A549 (cell line): ENCODE results near the gene TMEM101. TPM values are rescaled to one million over a fixed set of nuclear protein-coding genes. Genes with fewer than 3 reads are reported as not detected.
"Not testable (repeated sequence)": the region's sequence is repeated elsewhere in the genome, so short reads cannot be mapped to it uniquely, and the experiment has no call there.

Experiments
- ATAC-seq, 2 experiments: fragments of 200-7000 bp in 1 of 2; fragments of >200 bp in 1 of 2; cut with Nextera tagmentation in 1 of 2; cut with Tn5 transposase in 1 of 2; 3 replicates each; pipeline versions ENCODE4 v1.8.0 to v1.9.1; 2018 to 2020; ENCODE audit warnings: mild to moderate bottlenecking in 1 of 2, moderate library complexity in 1 of 2
- CTCF ChIA-PET: fragments of 300-600 bp; sonication (Branson Sonifier 250); formaldehyde crosslinking; extraction: SDS; loops from one replicate; lab custom pipeline; 2021; ENCODE audit warnings: antibody characterized with exemption, inconsistent platforms; lab: Yijun Ruan, JAX
- POLR2A ChIA-PET: fragments of 350-600 bp; formaldehyde crosslinking; extraction: SDS; loops from one replicate; lab custom pipeline; 2021; ENCODE audit warnings: antibody characterized with exemption, inconsistent platforms; lab: Yijun Ruan, JAX
- DNase-seq, 2 experiments: peaks; one replicate each; pipeline versions ENCODE4 v3.0.0 to v3.0.0-alpha.2; 2011 to 2016; ENCODE audit warnings: low read depth in 1 of 2, low spot score in 1 of 2
- FAIRE-seq: peaks from 2 replicates; lab custom pipeline; 2011; peaks lifted over from hg19 to GRCh38; lab: Jason Lieb, UNC
- H3K27ac ChIP-seq, 2 experiments: fragments of >200 bp; sonication (Bioruptor Twin); formaldehyde crosslinking; 3 replicates each; pipeline ENCODE4 v1.5.1; 2016 to 2017
- H3K4me1 ChIP-seq: fragments of >200 bp; sonication (Bioruptor Twin); formaldehyde crosslinking; 3 replicates; pipeline ENCODE4 v1.6.1; 2016
- H3K4me2 ChIP-seq: fragments of >200 bp; sonication (Bioruptor Twin); formaldehyde crosslinking; 3 replicates; pipeline ENCODE4 v1.6.1; 2016
- H3K4me3 ChIP-seq: fragments of >200 bp; sonication (Bioruptor Twin); formaldehyde crosslinking; 3 replicates; pipeline ENCODE4 v1.5.1; 2016
- H3K9me3 ChIP-seq: fragments of >200 bp; sonication (Bioruptor Twin); formaldehyde crosslinking; 3 replicates; pipeline ENCODE4 v1.6.1; 2016
- EHF ChIP-seq: fragments of 250-450 bp; sonication (Bioruptor Pico); IDR thresholded peaks from 2 replicates; pipeline ENCODE4 v1.5.0; 2020; ENCODE audit warnings: mild to moderate bottlenecking
- ELK1 ChIP-seq: fragments of 150-350 bp; IDR thresholded peaks from 2 replicates; pipeline ENCODE4 v1.6.1; 2014; ENCODE audit warnings: low read depth, mild to moderate bottlenecking, low read length
- EP300 ChIP-seq, 2 experiments: fragments of >200 bp; sonication (Bioruptor Twin); formaldehyde crosslinking; IDR thresholded peaks; 2 replicates in 1 of 2; 3 replicates in 1 of 2; pipeline ENCODE4 v1.6.1; 2016 to 2017
- FOSL2 ChIP-seq, 2 experiments: fragments of 450-650 bp in 1 of 2; fragments of >200 bp in 1 of 2; sonication (Bioruptor Twin) in 1 of 2; formaldehyde crosslinking; IDR thresholded peaks; 2 replicates each; pipeline versions ENCODE4 v1.5.0 to v1.6.1; 2016 to 2020; ENCODE audit warnings: mild to moderate bottlenecking in 1 of 2, moderate library complexity in 1 of 2
- KDM5A ChIP-seq: fragments of 200-600 bp; sonication (generic); IDR thresholded peaks from 2 replicates; pipeline ENCODE4 v1.6.1; 2016; ENCODE audit warnings: antibody characterized with exemption, mild to moderate bottlenecking
- MYC ChIP-seq: IDR thresholded peaks from 2 replicates; pipeline ENCODE4 v1.6.1; 2012; ENCODE audit warnings: mild to moderate bottlenecking, inconsistent platforms, low read length, improper control_type of control experiment, borderline replicate concordance
- NFE2L2 ChIP-seq: fragments of 150-350 bp; conservative IDR thresholded peaks from 2 replicates; pipeline ENCODE4 v1.6.1; 2014; ENCODE audit warnings: low read length
- REST ChIP-seq: fragments of 200-600 bp; sonication (generic); IDR thresholded peaks from 2 replicates; pipeline ENCODE4 v1.6.1; 2016; ENCODE audit warnings: antibody characterized with exemption, mild to moderate bottlenecking, moderate library complexity
- RFX5 ChIP-seq: fragments of 450-650 bp; IDR thresholded peaks from 2 replicates; pipeline ENCODE4 v1.7.1; 2014; ENCODE audit warnings: antibody characterized with exemption, mild to moderate bottlenecking, moderate library complexity
- SREBF2 ChIP-seq: fragments of 450-650 bp; IDR thresholded peaks from 2 replicates; pipeline ENCODE4 v1.6.1; 2014; ENCODE audit warnings: mild to moderate bottlenecking, moderate library complexity
- ZFP36 ChIP-seq: fragments of 450-650 bp; IDR thresholded peaks from 2 replicates; pipeline ENCODE4 v1.6.1; 2014; ENCODE audit warnings: borderline replicate concordance; ENCODE audit not compliant: partially characterized antibody
- whole genome bisulfite sequencing: methylation state at CpG from one replicate; pipeline ENCODE4 v1.1.6; 2017; ENCODE audit errors: missing lambda C conversion rate; 5-methylcytosine and 5-hydroxymethylcytosine counted together
- polyA plus RNA-seq, 4 experiments: library from polyadenylated mRNA; depleted of rRNA in 3 of 4; stranded (reverse); fragments of >200 nt; fragmentation: RNase III in 1 of 4; extraction: RNeasy Plus Mini Kit Qiagen cat#74134 plus additional on column Dnase treatment in 1 of 4; gene quantifications; 2 replicates in 3 of 4; 3 replicates in 1 of 4; pipeline ENCODE4 v1.2.3, GENCODE V29; 2011 to 2017

The TMEM101 gene
- polyA plus RNA-seq, 2 of the 4 experiments (the other 2 are of a cell fraction), result 32.2 to 38.2 TPM

DNA sequence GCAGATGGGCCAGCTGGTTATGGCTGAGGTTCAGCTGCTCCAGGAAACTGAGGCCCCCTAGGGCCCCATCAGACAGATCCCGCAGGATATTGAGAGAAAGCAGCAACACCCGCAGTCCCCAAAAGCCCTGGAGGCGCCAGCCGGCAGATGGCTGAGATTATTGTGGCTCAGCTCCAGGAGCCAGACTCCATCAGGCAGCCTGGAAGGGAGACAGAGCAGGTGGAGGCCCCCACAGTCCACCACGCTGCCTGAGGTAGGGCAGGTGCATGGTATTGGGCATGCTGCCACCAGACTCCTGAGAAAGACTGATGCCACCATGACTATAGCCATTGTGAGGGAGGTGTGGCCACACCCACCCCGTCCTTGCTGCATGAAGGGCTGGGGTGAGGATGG lies 9.5 kb upstream of the TMEM101 start (continued):
- no peak for TF ChIP-seq REST
- TF ChIP-seq MYC, result no peak
- no peak for TF ChIP-seq ZFP36
- TF ChIP-seq SREBF2, result no peak

DNA sequence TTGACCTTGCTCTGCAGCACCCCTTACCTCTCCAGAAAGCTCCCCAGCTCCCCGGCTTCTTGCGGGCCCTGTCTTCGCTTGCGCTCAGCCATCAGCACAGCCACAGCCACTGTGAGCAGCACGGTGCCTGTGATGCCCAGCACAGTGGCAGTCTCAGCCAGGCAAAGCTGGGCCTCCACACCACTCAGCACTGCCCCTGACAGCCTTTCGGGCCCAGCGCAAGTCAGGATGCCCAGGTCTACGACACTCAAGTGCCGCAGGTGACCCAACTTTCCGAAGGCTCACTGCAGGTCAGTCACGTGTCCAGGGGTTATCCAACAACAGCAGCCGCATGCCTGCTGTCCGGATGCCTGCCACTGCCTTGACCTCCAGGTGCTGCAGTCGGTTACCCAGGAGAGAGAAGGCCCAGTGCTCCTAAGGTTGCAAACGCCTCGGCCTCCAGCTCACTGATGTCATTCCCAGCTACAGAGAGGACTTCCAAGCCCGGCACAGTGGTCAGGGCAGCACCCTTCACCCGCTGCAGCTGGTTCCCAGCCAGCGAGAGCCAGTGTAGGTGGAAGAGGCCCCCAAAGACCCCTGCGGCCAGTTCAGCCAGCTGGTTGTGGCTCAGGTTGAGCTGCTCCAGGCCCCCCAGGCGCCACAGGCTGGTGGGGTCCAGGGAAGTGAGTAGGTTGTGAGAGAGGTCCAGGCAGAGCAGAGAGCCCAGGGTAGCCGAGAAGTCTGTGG lies 8.9 kb upstream of the TMEM101 start:
- ChIA-PET CTCF (interaction anchor here (0.9 to 14.3 kb wide), 9 partner anchors 9 to 147 kb away, joined by 3 to 145 read pairs (median 4); partner anchors contain the start of gene ASB16), POLR2A (no interaction called here)
- no peak for FAIRE-seq
- DNase-seq, result no peak
- no peak for TF ChIP-seq EHF
- no peak for TF ChIP-seq NFE2L2
- no peak for TF ChIP-seq EP300 (IDR thresholded peaks at IDR 0.05)
- TF ChIP-seq KDM5A, result no peak
- no peak for TF ChIP-seq ELK1
- Histone ChIP-seq H3K4me2 (no peak overlapping the region), H3K4me3 (no peak overlapping the region), H3K9me3 (no peaks in the 10 kb centered on the region), H3K4me1 (no peaks in the 10 kb centered on the region), H3K27ac (no peak overlapping the region)
- WGBS, result 95% methylated on average over 19 of the region's 22 CpGs
- ATAC-seq, result peak in 1 of 2 experiments; percentile 25; a peak in 3 of 6 replicates

- DNase-seq (no peak), FAIRE-seq (no peak), ATAC-seq (no peak)
- TF ChIP-seq RFX5 (no peak), FOSL2 (IDR thresholded peaks at IDR 0.05) (no peak), FOSL2 (CRISPR knock-in tag; IDR thresholded peaks at IDR 0.05) (no peak), KDM5A (no peak)
- no peak overlapping the region for H3K4me2 ChIP-seq
- WGBS, result 90% methylated on average over 2 of the region's 2 CpGs
- ChIA-PET POLR2A (no interaction called here), CTCF (interaction anchor here (0.6 to 14.3 kb wide), 5 partner anchors 10 to 142 kb away, joined by 3 to 145 read pairs (median 4); no protein-coding TSS in a partner anchor)
- no peak overlapping the region for H3K4me3 ChIP-seq
- no peak overlapping the region for H3K27ac ChIP-seq
- H3K4me1 ChIP-seq, result no peaks in the 10 kb centered on the region
- no peaks in the 10 kb centered on the region for H3K9me3 ChIP-seq
Observed at GRCh38 chr17:44022246-44022645, 7.5 kb upstream of the TMEM101 start.

DNA sequence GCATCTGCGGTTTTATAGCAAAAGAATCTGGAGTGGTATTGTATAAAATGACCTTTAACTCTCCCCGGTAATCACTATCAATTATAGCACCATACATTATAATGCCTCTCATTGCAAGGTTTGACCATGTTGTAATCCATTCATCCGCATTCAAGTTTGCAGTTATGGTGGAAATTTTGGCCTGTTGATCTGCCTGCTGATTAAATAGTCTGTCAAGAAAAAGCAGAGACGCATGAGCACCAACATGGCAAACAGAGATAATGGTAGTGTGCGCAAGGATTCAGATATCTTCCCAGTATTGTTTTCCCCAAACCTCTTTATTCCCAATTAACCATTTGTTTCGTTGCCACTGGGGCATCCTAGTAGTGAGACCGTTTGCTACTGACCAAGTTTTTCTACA lies 6.5 kb upstream of the TMEM101 start:
- ATAC-seq, H3K4me3 ChIP-seq, H3K9me3 ChIP-seq, POLR2A ChIA-PET, FAIRE-seq, H3K4me1 ChIP-seq, H3K4me2 ChIP-seq, H3K27ac ChIP-seq, DNase-seq: not testable (repeated sequence)
- whole genome bisulfite sequencing, result 87% methylated on average over 7 of the region's 7 CpGs
- CTCF ChIA-PET, result interaction anchor here (1.0 to 14.3 kb wide), 3 partner anchors 20 to 50 kb away, joined by 3 to 145 read pairs (median 3); no protein-coding TSS in a partner anchor
